HEK293 (cell line): ENCODE results near the gene HOXB7.

Source experiments
- SP2 ChIP-seq: fragments of 450-650 bp; formaldehyde crosslinking; IDR thresholded peaks from 2 replicates; pipeline ENCODE4 v1.5.1; 2016; ENCODE audit warnings: missing biosample characterization, missing genetic modification characterization
- ZNF140 ChIP-seq: fragments of 450-650 bp; formaldehyde crosslinking; IDR thresholded peaks from 2 replicates; pipeline ENCODE4 v1.5.1; 2016; ENCODE audit warnings: missing biosample characterization, missing genetic modification characterization
- ZNF214 ChIP-seq: fragments of 450-650 bp; formaldehyde crosslinking; IDR thresholded peaks from 2 replicates; pipeline ENCODE4 v1.5.1; 2017; ENCODE audit warnings: missing biosample characterization, mild to moderate bottlenecking, missing genetic modification characterization, borderline replicate concordance
- ZNF530 ChIP-seq: fragments of 450-650 bp; formaldehyde crosslinking; IDR thresholded peaks from 2 replicates; pipeline ENCODE4 v1.5.1; 2016; ENCODE audit warnings: low read depth, missing biosample characterization, missing genetic modification characterization
- TF ChIP-seq, protein P1 (sequence below): fragments of 450-650 bp; formaldehyde crosslinking; IDR thresholded peaks from 2 replicates; pipeline ENCODE4 v1.5.1; 2016; ENCODE audit warnings: missing biosample characterization, missing genetic modification characterization
- TF ChIP-seq, protein P2 (sequence below): fragments of 450-650 bp; formaldehyde crosslinking; IDR thresholded peaks from 2 replicates; pipeline ENCODE4 v1.5.1; 2016; ENCODE audit warnings: missing biosample characterization, missing genetic modification characterization

DNA sequence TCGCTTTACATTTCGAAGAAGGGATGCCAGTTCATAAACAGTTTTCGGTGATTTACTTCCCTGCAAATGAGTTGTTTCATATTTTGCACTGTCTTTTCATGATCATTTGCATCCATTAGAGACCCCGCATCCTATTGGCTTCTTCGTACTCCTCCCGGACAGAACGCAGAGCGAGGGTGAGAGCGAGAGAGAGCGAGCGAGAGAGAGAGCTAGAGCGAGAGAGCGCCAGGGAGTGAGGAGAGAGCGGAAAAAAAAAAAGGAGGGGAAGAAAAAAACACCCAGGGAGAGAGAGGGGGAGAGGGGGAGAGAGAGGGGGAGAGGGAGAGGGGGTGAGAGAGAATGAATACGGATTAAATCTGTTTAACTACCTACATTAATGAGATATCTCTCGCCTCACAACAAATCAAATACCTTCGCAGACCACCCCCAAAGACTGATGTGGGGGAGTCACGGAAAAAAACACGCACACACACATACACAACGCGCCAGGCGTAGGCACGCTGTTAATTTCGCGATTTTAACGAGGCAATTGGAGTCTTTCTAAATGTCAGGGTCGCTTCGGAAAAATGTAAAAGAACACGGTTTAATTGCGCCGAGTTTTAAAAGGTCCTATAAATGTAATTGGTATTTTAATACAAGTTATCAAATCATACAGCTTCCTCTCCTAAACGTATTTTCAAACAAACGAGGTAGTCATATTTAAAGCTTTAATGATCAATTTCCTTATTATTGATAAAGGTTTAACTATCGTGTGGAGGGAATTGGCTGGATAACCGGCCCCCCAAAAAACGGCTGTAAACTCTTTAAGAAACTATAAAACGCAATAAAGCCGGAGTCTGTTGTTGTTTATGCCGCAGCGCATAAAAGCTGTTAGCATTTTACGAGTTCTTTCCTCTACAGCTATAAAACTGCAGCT is 4.5 kb upstream of the HOXB7 start, which contains the start of gene HOXB8:
- TF ChIP-seq, protein P1, sequence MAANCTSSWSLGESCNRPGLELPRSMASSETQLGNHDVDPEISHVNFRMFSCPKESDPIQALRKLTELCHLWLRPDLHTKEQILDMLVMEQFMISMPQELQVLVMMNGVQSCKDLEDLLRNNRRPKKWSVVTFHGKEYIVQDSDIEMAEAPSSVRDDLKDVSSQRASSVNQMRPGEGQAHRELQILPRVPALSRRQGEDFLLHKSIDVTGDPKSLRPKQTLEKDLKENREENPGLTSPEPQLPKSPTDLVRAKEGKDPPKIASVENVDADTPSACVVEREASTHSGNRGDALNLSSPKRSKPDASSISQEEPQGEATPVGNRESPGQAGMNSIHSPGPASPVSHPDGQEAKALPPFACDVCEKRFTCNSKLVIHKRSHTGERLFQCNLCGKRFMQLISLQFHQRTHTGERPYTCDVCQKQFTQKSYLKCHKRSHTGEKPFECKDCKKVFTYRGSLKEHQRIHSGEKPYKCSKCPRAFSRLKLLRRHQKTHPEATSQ (tag by site-specific recombination), result no peak
- TF ChIP-seq, protein P2, sequence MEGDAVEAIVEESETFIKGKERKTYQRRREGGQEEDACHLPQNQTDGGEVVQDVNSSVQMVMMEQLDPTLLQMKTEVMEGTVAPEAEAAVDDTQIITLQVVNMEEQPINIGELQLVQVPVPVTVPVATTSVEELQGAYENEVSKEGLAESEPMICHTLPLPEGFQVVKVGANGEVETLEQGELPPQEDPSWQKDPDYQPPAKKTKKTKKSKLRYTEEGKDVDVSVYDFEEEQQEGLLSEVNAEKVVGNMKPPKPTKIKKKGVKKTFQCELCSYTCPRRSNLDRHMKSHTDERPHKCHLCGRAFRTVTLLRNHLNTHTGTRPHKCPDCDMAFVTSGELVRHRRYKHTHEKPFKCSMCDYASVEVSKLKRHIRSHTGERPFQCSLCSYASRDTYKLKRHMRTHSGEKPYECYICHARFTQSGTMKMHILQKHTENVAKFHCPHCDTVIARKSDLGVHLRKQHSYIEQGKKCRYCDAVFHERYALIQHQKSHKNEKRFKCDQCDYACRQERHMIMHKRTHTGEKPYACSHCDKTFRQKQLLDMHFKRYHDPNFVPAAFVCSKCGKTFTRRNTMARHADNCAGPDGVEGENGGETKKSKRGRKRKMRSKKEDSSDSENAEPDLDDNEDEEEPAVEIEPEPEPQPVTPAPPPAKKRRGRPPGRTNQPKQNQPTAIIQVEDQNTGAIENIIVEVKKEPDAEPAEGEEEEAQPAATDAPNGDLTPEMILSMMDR, result no peak
- TF ChIP-seq ZNF140, result no peak
- no peak for TF ChIP-seq ZNF214 (tag by site-specific recombination)
- TF ChIP-seq SP2, result no peak
- TF ChIP-seq ZNF530 (tag by site-specific recombination), result no peak
